Kidney glomerular epithelial cell (primary cell): Measurements from ENCODE around the gene SPEM2.

Experiments
- DNase-seq: peaks from one replicate; lab custom pipeline; 2025; lab: John Stamatoyannopoulos, UW

The SPEM2 gene

DNA sequence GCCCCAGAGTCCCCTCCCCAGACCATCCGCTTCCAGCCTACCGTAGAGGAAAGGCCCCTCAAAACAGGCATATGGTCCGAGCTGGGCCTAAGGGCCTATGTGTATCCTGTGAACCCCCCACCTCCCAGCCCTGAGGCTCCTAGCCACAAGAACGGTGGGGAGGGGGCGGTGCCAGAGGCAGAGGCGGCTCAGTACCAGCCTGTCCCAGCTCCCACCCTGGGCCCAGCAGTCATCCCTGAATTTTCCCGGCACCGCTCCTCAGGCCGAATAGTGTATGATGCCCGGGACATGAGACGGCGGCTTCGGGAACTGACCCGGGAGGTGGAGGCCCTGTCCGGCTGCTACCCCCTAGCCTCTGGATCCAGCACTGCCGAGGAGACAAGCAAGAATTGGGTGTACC is 4.2 kb upstream of the SPEM2 start:
- no peak for DNase-seq

DNA sequence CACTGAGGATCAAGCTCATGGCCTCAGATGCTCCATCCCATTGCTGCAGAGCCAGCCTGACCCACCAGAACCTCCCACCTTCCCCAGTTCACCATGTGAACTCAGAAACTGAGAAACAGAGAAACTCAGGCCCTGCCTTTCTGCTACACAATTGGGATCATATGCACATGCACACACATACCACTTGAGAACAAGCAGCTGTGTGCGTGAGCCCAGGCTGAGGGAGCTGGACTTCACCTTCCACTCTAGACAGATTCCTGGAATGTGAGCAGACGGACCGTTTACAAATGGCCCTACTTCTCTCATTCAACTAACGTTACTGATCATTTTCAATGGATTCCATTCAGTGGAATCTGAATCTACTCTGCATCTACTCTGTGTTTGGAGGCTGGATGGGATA is 1.7 kb upstream of the SPEM2 start:
- no peak for DNase-seq

GRCh38 chr17:7425756-7426155 is 340 bp downstream of the SPEM2 start:
- no peak for DNase-seq

- no peak for DNase-seq
Measured at GRCh38 chr17:7426203-7426863, 917 bp downstream of the SPEM2 start.

DNA sequence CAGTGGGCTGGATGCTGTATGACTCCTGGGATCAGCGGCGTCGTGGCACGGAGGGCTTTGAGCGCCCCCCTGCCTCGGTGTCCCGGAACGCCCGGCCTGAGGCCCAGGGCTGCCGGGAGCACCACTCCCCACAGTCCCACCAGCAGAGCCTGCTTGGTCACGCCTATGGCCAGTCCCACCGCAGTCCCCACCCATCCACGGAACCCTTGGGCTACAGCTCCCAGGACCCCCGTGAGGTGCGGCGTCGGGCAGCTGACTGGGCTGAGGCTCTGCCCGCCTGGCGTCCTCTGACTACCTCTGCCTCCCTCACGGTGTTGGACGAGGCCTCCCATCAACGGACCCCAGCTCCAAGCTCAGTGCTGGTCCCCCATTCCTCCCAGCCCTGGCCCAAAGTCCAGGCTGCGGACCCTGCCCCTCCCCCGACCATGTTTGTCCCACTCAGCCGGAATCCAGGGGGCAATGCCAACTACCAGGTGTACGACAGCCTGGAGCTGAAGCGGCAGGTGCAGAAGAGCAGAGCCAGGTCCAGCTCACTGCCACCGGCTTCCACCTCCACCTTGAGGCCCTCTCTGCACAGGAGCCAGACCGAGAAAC is 1.6 kb downstream of the SPEM2 start:
- DNase-seq, result no peak

- DNase-seq, result no peak
Measured at GRCh38 chr17:7427549-7427948, 2.1 kb downstream of the SPEM2 start.

DNA sequence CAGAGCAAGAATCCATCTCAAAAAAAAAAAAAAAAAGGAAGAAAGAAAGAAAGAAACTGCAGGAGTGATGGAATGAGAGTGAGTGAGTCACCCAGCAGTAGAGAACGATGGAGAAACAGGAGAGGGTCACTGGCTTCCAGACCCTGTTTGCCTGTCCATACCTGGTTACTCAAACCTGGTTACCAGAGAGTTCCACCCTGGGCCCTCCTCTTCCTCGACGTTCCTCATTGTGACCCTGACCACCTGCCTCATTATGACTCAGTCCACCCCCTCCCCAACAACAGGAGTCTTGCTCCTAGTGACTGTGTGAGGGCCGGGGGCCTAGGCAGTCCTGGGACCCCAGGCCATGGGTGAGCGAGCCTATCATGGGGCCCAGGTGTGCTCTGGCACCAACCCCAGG is 3.1 kb downstream of the SPEM2 start, which contains the start of gene SPEM3:
Gene SPEM3 (plus strand): TSS at position 301 of the 400 bp plus-strand sequence. CDS start 46 bp downstream, at position 347.
- no peak for DNase-seq

GRCh38 chr17:7429722-7430121 is 4.3 kb downstream of the SPEM2 start:
- no peak for DNase-seq

- no peak for DNase-seq
Measured at GRCh38 chr17:7431231-7431630, 5.8 kb downstream of the SPEM2 start.

- DNase-seq, result no peak
Measured at GRCh38 chr17:7432296-7432695, 6.9 kb downstream of the SPEM2 start.

DNA sequence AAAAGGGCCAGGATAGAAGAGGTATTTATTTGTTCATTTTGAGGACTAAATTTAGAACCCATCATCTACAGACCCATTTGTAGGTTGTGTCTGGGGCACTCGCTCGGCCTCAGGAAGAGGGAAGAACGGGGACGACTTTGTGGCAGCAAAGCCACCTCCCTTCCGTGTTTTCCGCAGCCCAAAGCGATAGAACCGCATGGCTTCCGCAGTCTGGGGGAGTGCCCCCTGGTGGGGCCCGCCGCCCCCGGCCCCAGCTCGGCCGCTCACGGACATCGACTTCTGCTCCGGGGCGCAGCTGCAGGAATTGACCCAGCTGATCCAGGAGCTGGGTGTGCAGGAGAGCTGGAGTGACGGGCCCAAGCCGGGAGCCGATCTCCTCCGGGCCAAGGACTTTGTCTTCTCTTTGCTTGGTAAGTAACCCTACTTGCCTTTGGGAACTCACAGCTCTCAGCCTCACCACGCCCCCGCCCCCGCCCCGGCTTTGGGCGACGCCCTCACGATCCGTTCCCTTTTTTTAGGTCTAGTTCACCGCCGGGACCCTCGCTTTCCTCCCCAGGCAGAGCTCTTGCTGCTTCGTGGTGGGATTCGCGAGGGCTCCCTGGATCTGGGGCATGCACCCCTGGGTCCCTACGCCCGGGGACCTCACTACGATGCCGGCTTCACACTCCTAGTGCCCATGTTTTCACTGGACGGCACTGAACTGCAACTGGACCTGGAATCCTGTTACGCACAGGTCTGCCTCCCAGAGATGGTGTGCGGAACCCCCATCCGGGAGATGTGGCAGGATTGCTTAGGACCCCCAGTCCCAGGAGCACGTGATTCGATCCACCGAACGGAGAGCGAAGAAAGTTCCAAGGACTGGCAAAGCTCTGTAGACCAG is 10.5 kb downstream of the SPEM2 start:
- no peak for DNase-seq

- peak; percentile 40 for DNase-seq
Measured at GRCh38 chr17:7436556-7437368, 11.3 kb downstream of the SPEM2 start.

DNA sequence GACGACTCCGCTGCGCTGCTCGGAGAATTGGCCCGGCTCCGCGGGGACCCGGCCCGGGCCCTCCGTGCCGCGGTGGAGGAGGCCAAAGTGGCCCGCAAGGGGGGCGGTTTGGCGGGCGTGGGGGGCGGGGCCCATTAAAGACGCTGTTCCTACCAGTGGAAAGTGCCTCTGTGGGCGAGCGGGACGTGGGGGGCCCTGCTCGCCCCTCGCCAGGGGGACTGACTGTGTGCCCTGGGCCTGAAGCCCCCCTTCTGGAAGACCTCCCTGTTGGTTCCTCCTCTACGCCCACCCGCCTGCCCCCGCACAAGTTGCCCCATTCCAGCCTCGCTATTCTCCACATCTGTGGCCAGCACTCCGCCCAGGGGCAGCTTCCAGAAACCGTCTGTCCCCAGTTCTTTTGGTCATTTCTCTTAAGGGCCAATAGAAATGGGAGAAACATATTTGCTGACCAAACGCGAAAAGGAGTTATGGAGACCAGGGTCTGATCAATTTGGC is 12.0 kb downstream of the SPEM2 start:
- DNase-seq, result no peak

DNA sequence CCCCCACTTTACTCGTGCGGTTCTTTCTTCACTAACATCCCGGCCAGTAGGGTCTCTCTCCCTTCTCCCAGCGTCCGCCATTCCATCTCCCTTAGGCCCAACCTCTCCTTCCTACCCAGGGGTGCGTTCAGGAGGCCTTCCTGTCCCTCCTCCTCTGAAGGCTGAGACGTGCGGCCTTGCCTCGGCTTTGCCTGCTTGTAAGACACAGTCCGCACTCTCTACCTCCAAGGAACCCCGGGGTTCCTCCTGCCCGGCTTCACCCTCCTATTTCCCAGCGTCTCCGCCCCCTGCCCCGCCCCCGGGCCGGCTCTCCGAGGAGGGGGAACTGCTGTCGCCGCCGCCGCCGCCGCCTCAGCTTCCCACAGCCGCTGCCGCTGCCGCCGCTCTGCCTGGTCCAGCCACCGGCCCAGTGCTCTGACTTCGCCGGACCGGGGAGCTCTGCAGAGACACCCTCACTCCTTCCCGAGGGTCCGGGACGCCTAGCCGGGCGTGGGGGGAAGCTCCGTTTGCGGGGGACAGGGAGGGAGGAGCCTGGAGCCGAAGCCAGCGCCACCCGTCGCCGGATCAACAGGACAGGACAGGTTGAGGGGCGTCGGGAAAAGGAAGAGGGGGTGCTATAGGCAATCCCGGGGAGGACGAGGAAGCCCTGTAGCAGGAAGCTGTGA is 12.7 kb downstream of the SPEM2 start:
- no peak for DNase-seq

GRCh38 chr17:7438656-7439460 is 13.4 kb downstream of the SPEM2 start:
- DNase-seq, result no peak

GRCh38 chr17:7439462-7440112 is 14.2 kb downstream of the SPEM2 start, which contains the start of gene FGF11:
TSS of gene FGF11 (plus strand) at chr17:7439512. CDS start at chr17:7439621, 109 bp downstream.
- DNase-seq, result no peak

GRCh38 chr17:7440113-7440833 is 14.9 kb downstream of the SPEM2 start:
- peak; percentile 25 for DNase-seq

GRCh38 chr17:7440834-7441195 is 15.4 kb downstream of the SPEM2 start:
- DNase-seq, result peak; percentile 33

DNA sequence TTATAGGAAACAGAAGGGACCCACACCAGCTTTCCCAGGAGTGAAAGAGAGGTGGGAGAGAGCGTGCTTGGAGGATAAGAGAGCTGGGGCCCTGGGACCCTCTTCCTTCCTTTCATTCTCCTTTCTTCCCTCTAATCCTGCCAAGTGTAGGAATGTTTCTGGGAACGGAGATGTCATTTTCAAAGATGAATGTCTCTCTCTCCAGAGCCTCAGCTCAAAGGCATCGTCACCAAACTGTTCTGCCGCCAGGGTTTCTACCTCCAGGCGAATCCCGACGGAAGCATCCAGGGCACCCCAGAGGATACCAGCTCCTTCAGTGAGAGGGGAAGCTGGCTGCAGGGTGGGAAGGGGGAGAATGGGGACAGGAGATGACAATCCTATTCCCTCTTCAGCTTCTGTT is 15.8 kb downstream of the SPEM2 start:
- DNase-seq, result no peak
